Measurements from ENCODE around the gene IGIP.

The IGIP gene

DNA sequence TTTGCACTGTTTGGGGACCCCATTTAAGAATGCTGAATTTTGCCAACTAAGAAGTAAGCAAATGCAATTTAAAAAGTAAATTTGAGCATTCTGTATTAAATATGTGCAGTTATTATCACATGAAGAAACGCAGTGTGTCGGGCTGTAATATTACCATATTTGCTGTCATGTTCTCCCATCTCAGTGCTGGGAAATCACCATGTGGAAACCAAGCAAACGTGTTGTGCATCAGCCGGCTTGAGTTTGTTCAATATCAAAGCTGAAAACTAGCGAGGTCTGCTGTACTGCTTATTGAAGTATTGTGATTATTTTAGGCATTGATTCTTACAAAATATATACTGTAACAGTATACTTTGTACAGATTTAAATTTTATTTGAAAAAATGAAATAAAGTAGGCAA, 2.6 kb downstream of the IGIP start:
- H3K4me3 ChIP-seq (ENCODE audit: control insufficient read depth in 1 of 7, extremely low read depth in 1 of 7, insufficient read depth in 4 of 7, low read depth in 2 of 7, low read length in 6 of 7): no peak overlapping the region
- ChIA-PET CTCF (interaction anchor here (0.8 kb wide), 1 partner anchor 26 kb away, joined by 3 read pairs; no protein-coding TSS in a partner anchor), POLR2A (no interaction called here)
- peaks cover 0 to 12% (median 8%) of the 10 kb centered on the region in 4 experiments for H3K4me1 ChIP-seq (ENCODE audit: control extremely low read depth in 1 of 4, control insufficient read depth in 4 of 4, insufficient read depth in 4 of 4, low read length in 3 of 4)
- no peak overlapping the region for H3K27ac ChIP-seq (ENCODE audit: insufficient read depth in 1 of 2, low read depth in 1 of 2, low read length in 2 of 2, poor library complexity in 1 of 2, severe bottlenecking in 2 of 2)
- DNase-seq: no peak
- peaks cover 0 to 3% (median 0%) of the 10 kb centered on the region in 5 experiments for H3K27me3 ChIP-seq (replicated peaks in 2 of 5; ENCODE audit: control insufficient read depth in 4 of 5, insufficient read depth in 5 of 5, low read length in 4 of 5)
- no peaks in the 10 kb centered on the region for H3K9me3 ChIP-seq (ENCODE audit: control extremely low read depth in 1 of 5, control insufficient read depth in 4 of 5, insufficient read depth in 2 of 5, low read depth in 1 of 5, low read length in 4 of 5)
- no peaks in the 10 kb centered on the region for H3K36me3 ChIP-seq (ENCODE audit: control insufficient read depth in 4 of 4, insufficient read depth in 4 of 4, low read length in 3 of 4)
- WGBS (ENCODE audit: insufficient coverage): 100% methylated on average over 2 of the region's 5 CpGs

DNA sequence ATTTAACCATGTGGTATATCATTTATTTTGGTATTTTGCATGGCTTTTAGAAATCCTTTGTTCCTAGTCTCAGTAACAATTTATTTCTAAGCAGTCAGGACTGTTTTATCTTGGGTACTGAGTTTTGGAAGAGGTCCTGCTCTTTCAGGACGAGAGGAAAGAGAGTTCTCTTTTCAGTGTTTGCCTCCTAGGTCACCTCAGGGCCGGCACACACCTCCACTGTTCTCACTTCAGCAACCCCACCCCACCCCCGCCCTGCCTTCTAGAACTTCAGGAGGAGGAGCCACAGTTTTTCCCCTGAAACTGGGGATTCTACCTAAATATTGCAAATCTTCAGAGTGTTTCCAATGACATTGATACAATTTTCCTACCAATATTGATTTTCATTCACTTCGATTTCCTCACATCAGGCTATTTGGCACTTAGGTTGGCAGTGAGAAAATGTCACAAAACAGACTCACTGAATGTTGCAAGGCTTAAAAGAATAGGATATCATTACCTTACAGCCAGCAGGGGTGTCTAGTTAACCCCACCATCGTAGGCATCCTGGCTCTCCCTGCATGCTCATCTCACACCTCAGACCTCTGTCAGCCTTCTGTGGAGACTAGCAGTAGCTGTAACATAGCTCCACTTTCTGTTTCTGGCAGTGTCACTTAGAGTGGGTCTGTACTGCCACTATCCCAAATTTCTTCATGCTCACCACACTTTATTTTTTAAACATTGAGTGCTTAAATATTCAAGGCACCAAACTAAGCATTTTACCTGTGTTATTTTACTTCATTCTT, 5.4 kb downstream of the IGIP start:
- ChIA-PET POLR2A (interaction anchor here (1.5 kb wide), 1 partner anchor 17 kb away, joined by 3 read pairs; the partner anchor contains the start of gene PURA), CTCF (interaction anchor here (0.6 to 7.6 kb wide), 6 partner anchors 10 to 58 kb away, joined by 3 to 74 read pairs (median 6); no protein-coding TSS in a partner anchor)
- no peak overlapping the region for H3K4me3 ChIP-seq (ENCODE audit: control insufficient read depth in 1 of 7, extremely low read depth in 1 of 7, insufficient read depth in 4 of 7, low read depth in 2 of 7, low read length in 6 of 7)
- WGBS (ENCODE audit: insufficient coverage): 97% methylated on average over 3 of the region's 5 CpGs
- no peak overlapping the region for H3K27ac ChIP-seq (ENCODE audit: insufficient read depth in 1 of 2, low read depth in 1 of 2, low read length in 2 of 2, poor library complexity in 1 of 2, severe bottlenecking in 2 of 2)
- no peaks in the 10 kb centered on the region for H3K9me3 ChIP-seq (ENCODE audit: control extremely low read depth in 1 of 5, control insufficient read depth in 4 of 5, insufficient read depth in 2 of 5, low read depth in 1 of 5, low read length in 4 of 5)
- peaks cover 0 to 3% (median 0%) of the 10 kb centered on the region in 5 experiments for H3K27me3 ChIP-seq (replicated peaks in 2 of 5; ENCODE audit: control insufficient read depth in 4 of 5, insufficient read depth in 5 of 5, low read length in 4 of 5)
- H3K36me3 ChIP-seq (ENCODE audit: control insufficient read depth in 4 of 4, insufficient read depth in 4 of 4, low read length in 3 of 4): no peaks in the 10 kb centered on the region
- no peak for DNase-seq
- peaks cover 0 to 9% (median 8%) of the 10 kb centered on the region in 4 experiments for H3K4me1 ChIP-seq (ENCODE audit: control extremely low read depth in 1 of 4, control insufficient read depth in 4 of 4, insufficient read depth in 4 of 4, low read length in 3 of 4)

DNA sequence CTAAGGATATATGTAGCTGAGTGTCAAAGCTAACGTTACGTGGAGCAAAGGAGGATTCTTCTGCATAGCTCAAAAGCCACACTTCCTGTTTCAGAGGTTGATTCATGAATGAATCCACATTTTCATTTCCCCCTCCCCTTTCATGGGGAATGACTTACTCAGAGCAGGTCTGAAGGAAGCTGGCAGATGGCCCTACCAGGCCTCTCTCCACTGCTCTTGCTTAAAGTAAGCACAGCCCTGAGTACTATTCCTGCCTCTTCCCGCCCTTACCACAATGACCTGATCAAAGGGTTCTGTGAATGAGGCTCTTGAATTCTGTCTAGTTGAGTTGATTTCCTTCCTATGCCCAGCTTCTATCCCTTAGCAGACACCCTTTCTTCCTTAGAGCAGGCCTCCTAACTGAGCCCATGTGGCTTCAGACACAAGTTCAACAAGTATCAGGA, 6.3 kb downstream of the IGIP start:
- ChIA-PET CTCF (interaction anchor here (0.6 to 7.6 kb wide), 10 partner anchors 10 to 59 kb away, joined by 3 to 74 read pairs (median 9); no protein-coding TSS in a partner anchor), POLR2A (interaction anchor here (1.2 to 1.5 kb wide), 2 partner anchors 8 to 18 kb away, joined by 3 read pairs; partner anchors contain the start of gene PURA)
- H3K9me3 ChIP-seq (ENCODE audit: control extremely low read depth in 1 of 5, control insufficient read depth in 4 of 5, insufficient read depth in 2 of 5, low read depth in 1 of 5, low read length in 4 of 5): no peaks in the 10 kb centered on the region
- no peak overlapping the region for H3K4me3 ChIP-seq (ENCODE audit: control insufficient read depth in 1 of 7, extremely low read depth in 1 of 7, insufficient read depth in 4 of 7, low read depth in 2 of 7, low read length in 6 of 7)
- peaks cover 0 to 2% (median 0%) of the 10 kb centered on the region in 5 experiments for H3K27me3 ChIP-seq (replicated peaks in 2 of 5; ENCODE audit: control insufficient read depth in 4 of 5, insufficient read depth in 5 of 5, low read length in 4 of 5)
- no peaks in the 10 kb centered on the region for H3K36me3 ChIP-seq (ENCODE audit: control insufficient read depth in 4 of 4, insufficient read depth in 4 of 4, low read length in 3 of 4)
- 31% methylated on average over 3 of the region's 3 CpGs for WGBS (ENCODE audit: insufficient coverage)
- H3K4me1 ChIP-seq (ENCODE audit: control extremely low read depth in 1 of 4, control insufficient read depth in 4 of 4, insufficient read depth in 4 of 4, low read length in 3 of 4): peaks cover 0 to 9% (median 8%) of the 10 kb centered on the region in 4 experiments
- no peak overlapping the region for H3K27ac ChIP-seq (ENCODE audit: insufficient read depth in 1 of 2, low read depth in 1 of 2, low read length in 2 of 2, poor library complexity in 1 of 2, severe bottlenecking in 2 of 2)
- DNase-seq: peak in 2 of 3 donors; percentile 69 to 70

DNA sequence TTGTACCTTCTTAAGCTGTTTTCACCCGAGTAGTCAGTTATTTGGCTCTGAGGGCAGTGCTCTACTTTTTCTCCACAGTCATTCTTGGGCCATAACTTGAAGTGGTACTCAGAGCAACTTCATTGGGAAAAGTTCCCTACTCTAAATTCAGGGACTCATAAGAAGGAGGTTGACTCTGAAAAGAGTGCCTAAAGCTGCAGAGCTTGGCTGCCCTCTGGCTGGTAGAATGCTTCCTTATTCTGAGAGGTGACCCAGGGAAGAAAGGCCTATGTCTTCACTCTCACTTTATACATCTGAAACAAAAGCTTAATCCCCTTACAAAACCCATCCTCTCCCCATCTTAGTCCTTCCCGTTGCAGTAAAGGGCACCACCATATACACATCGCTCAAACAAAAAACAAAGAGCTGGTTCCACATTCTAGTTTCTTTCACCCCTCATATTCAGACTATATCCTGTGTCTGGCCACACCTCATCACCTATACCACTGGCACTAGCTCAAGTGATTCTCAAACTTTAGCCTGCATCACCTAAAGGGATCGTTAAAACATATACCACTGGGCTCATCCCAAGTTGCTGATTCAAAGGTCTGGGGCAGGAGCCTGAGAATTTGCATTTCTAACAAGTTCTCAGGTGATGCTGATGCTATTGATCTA, 7.9 kb downstream of the IGIP start:
- no peak overlapping the region for H3K4me3 ChIP-seq (ENCODE audit: control insufficient read depth in 1 of 7, extremely low read depth in 1 of 7, insufficient read depth in 4 of 7, low read depth in 2 of 7, low read length in 6 of 7)
- no peaks in the 10 kb centered on the region for H3K9me3 ChIP-seq (ENCODE audit: control extremely low read depth in 1 of 5, control insufficient read depth in 4 of 5, insufficient read depth in 2 of 5, low read depth in 1 of 5, low read length in 4 of 5)
- ChIA-PET CTCF (interaction anchor here (0.9 to 7.6 kb wide), 9 partner anchors 11 to 61 kb away, joined by 3 to 74 read pairs (median 7); no protein-coding TSS in a partner anchor), POLR2A (no interaction called here)
- no peak overlapping the region for H3K27ac ChIP-seq (ENCODE audit: insufficient read depth in 1 of 2, low read depth in 1 of 2, low read length in 2 of 2, poor library complexity in 1 of 2, severe bottlenecking in 2 of 2)
- H3K27me3 ChIP-seq (replicated peaks in 2 of 5; ENCODE audit: control insufficient read depth in 4 of 5, insufficient read depth in 5 of 5, low read length in 4 of 5): peaks cover 0 to 2% (median 0%) of the 10 kb centered on the region in 5 experiments
- no peak for DNase-seq
- H3K36me3 ChIP-seq (ENCODE audit: control insufficient read depth in 4 of 4, insufficient read depth in 4 of 4, low read length in 3 of 4): no peaks in the 10 kb centered on the region
- WGBS (ENCODE audit: insufficient coverage): 100% methylated on average over 4 of the region's 4 CpGs
- H3K4me1 ChIP-seq (ENCODE audit: control extremely low read depth in 1 of 4, control insufficient read depth in 4 of 4, insufficient read depth in 4 of 4, low read length in 3 of 4): peaks cover 0 to 9% (median 8%) of the 10 kb centered on the region in 4 experiments

DNA sequence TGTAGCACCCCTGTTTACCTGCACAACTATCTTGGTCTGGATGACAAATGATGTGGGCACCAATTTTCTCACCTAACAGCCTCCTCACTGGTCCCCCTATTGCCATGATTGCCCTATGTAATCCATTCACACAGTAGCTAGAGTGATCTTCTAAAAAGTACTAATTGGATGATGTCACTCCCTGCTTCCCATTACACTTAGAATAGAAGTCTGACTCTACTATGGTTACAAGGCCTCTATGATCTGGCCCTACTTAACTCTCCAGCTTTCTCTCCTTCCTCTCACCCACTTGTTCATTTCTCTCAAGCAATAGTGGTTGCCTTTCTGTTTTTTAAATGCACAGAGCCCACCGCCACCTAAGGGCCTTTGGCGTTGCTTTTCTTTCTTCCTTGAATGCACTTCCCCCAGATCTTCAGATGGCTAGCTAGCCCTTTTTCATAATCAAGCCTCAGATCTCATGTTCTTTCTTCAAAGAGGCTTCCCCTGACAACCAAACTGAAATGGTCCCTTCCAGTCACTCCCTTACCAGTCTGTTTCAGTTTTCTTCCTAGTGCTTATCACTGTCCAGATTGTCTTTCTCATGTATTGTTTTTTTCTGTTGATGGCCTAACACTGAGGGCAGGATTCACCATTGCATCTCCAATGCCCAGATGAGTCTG, 8.7 kb downstream of the IGIP start:
- H3K27me3 ChIP-seq (replicated peaks in 2 of 5; ENCODE audit: control insufficient read depth in 4 of 5, insufficient read depth in 5 of 5, low read length in 4 of 5): peaks cover 0 to 2% (median 0%) of the 10 kb centered on the region in 5 experiments
- H3K4me1 ChIP-seq (ENCODE audit: control extremely low read depth in 1 of 4, control insufficient read depth in 4 of 4, insufficient read depth in 4 of 4, low read length in 3 of 4): peaks cover 0 to 9% (median 8%) of the 10 kb centered on the region in 4 experiments
- no peaks in the 10 kb centered on the region for H3K9me3 ChIP-seq (ENCODE audit: control extremely low read depth in 1 of 5, control insufficient read depth in 4 of 5, insufficient read depth in 2 of 5, low read depth in 1 of 5, low read length in 4 of 5)
- H3K4me3 ChIP-seq (ENCODE audit: control insufficient read depth in 1 of 7, extremely low read depth in 1 of 7, insufficient read depth in 4 of 7, low read depth in 2 of 7, low read length in 6 of 7): no peak overlapping the region
- CTCF ChIA-PET: interaction anchor here (0.9 to 7.6 kb wide), 10 partner anchors 10 to 62 kb away, joined by 3 to 74 read pairs (median 6); no protein-coding TSS in a partner anchor
- DNase-seq: no peak
- H3K27ac ChIP-seq (ENCODE audit: insufficient read depth in 1 of 2, low read depth in 1 of 2, low read length in 2 of 2, poor library complexity in 1 of 2, severe bottlenecking in 2 of 2): no peak overlapping the region
- H3K36me3 ChIP-seq (ENCODE audit: control insufficient read depth in 4 of 4, insufficient read depth in 4 of 4, low read length in 3 of 4): no peaks in the 10 kb centered on the region
- POLR2A ChIA-PET: no interaction called here
- 92% methylated on average over 2 of the region's 2 CpGs for WGBS (ENCODE audit: insufficient coverage)

DNA sequence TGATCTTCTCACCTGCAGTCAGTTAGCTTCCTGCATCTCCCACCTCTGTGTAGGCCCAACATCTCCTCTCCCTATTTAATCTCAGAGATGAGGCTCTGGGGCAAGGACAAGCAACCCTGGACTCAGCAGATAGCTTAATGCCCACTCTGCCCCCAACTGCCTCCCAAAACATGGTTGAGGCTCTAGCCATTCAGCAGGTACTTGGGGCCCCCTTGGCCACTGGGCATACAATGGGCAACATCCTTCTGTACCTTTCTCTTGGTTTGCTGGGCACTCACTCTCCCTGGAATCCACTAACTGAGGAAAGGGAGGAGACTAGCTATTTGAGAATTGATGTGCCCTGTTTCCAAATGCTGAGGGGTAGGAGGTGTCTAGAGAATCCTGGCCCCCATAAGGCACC, 9.4 kb downstream of the IGIP start:
- peaks cover 0 to 2% (median 0%) of the 10 kb centered on the region in 5 experiments for H3K27me3 ChIP-seq (replicated peaks in 2 of 5; ENCODE audit: control insufficient read depth in 4 of 5, insufficient read depth in 5 of 5, low read length in 4 of 5)
- no peaks in the 10 kb centered on the region for H3K36me3 ChIP-seq (ENCODE audit: control insufficient read depth in 4 of 4, insufficient read depth in 4 of 4, low read length in 3 of 4)
- CTCF ChIA-PET: interaction anchor here (1.3 to 7.6 kb wide), 5 partner anchors 9 to 62 kb away, joined by 4 to 74 read pairs (median 23); no protein-coding TSS in a partner anchor
- no peak overlapping the region for H3K27ac ChIP-seq (ENCODE audit: insufficient read depth in 1 of 2, low read depth in 1 of 2, low read length in 2 of 2, poor library complexity in 1 of 2, severe bottlenecking in 2 of 2)
- POLR2A ChIA-PET: no interaction called here
- H3K4me3 ChIP-seq (ENCODE audit: control insufficient read depth in 1 of 7, extremely low read depth in 1 of 7, insufficient read depth in 4 of 7, low read depth in 2 of 7, low read length in 6 of 7): no peak overlapping the region
- peaks cover 0 to 9% (median 8%) of the 10 kb centered on the region in 4 experiments for H3K4me1 ChIP-seq (ENCODE audit: control extremely low read depth in 1 of 4, control insufficient read depth in 4 of 4, insufficient read depth in 4 of 4, low read length in 3 of 4)
- no peaks in the 10 kb centered on the region for H3K9me3 ChIP-seq (ENCODE audit: control extremely low read depth in 1 of 5, control insufficient read depth in 4 of 5, insufficient read depth in 2 of 5, low read depth in 1 of 5, low read length in 4 of 5)
- no peak for DNase-seq
